GM12873 (cell line): Measurements from ENCODE around the gene CCDC138.

Source experiments
- TF ChIP-seq, protein P1 (sequence below): IDR thresholded peaks from 2 replicates; pipeline ENCODE4 v1.5.1; 2012; ENCODE audit warnings: low read depth, mild to moderate bottlenecking, moderate library complexity, low read length, control low read depth; ENCODE audit not compliant: insufficient read depth; ENCODE audit errors: missing control alignments

Gene CCDC138

DNA sequence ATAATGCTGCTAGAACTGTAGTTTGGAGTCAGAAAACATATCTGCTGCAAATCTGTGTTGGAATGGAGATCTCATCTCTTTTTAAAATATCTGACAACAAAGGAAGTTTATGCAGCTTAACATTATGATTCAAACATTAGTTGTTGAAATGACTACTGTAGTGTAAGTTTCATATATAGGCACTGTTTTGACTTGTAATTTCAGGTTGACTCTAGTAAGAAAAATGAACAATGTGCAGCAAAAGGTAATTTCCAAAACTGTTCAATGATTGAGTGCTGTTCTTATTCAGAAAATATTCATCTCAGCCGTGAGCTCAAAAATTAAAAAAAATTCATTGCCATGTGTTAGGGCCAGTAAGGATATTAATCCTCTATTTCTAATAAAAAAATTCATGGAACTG, 48.5 kb downstream of the CCDC138 start:
- TF ChIP-seq, protein P1, sequence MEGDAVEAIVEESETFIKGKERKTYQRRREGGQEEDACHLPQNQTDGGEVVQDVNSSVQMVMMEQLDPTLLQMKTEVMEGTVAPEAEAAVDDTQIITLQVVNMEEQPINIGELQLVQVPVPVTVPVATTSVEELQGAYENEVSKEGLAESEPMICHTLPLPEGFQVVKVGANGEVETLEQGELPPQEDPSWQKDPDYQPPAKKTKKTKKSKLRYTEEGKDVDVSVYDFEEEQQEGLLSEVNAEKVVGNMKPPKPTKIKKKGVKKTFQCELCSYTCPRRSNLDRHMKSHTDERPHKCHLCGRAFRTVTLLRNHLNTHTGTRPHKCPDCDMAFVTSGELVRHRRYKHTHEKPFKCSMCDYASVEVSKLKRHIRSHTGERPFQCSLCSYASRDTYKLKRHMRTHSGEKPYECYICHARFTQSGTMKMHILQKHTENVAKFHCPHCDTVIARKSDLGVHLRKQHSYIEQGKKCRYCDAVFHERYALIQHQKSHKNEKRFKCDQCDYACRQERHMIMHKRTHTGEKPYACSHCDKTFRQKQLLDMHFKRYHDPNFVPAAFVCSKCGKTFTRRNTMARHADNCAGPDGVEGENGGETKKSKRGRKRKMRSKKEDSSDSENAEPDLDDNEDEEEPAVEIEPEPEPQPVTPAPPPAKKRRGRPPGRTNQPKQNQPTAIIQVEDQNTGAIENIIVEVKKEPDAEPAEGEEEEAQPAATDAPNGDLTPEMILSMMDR, result no peak

DNA sequence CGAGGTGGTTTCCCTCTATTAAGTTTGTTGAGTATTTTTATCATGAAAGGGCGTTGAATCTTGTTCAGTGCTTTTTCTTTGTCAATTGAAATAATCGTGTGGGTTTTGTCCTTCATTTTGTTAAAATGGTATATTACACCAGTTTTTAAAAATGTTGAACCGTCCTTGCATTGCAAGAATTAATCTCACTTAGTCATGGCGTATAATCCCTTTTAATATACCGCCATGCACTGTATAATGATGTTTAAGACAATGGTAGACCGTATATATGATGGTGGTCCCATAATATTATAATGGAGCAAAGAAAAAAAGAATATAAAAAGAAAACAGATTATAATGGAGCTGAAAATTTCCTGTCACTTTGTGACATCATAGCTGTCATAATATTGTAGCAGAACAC, 50.6 kb downstream of the CCDC138 start:
- TF ChIP-seq, protein P1, result no peak

DNA sequence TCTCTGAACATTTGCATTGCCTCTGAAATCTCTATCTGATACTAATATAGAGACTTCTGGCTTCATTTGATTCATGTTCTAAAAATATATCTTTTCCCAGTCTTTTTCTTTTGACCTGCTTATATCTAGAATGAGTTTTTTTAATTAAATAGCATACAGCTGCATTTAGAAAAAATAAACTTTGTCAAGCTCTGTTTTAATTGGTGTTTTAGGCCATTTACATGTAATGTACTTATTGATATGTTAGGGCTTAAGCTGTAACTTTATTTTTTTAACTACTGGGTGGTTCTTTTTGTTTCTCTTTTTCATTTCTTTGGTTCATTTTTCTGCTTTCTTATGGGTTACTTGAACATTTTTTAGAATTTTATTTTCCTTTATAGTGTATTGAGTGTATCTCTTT, 54.9 kb downstream of the CCDC138 start:
- TF ChIP-seq, protein P1, result no peak

DNA sequence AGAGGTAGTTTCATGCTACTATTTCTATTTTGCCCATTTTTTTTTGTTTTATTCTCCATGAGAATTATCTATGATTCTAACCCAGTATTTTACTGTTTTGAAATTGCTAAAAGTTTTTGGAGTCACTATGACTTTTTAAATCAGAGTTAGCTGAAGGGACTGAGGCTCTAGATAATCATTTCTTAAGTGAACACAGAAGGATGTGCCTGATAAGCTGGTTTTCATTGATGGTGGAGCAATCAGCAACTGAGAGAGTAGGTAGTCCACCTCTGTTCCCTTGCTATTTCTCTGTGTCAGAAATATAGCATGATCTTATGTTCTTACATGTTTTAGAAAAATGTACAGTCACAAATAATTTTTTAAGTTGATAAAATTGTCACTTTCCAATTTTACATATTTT, 59.4 kb downstream of the CCDC138 start:
- TF ChIP-seq, protein P1, result no peak

DNA sequence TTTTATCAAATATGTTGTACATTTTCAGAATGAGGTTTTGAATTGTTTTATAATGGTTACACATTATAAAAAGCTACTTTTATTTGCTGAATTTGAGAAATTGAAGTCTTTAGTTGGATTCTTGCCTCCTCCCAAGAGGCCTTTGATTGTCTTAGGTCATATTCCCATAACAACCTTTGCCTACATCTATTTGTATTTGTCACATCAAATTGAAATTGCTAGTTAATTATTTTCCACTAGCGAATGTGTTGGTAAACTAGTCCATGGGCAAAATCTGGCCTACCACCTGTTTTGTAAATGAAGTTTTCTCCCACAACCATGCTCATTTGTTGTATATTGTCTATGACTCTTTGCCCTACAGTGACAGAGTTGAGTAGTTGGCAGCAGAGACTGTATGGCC, 60.4 kb downstream of the CCDC138 start:
- TF ChIP-seq, protein P1, result no peak

DNA sequence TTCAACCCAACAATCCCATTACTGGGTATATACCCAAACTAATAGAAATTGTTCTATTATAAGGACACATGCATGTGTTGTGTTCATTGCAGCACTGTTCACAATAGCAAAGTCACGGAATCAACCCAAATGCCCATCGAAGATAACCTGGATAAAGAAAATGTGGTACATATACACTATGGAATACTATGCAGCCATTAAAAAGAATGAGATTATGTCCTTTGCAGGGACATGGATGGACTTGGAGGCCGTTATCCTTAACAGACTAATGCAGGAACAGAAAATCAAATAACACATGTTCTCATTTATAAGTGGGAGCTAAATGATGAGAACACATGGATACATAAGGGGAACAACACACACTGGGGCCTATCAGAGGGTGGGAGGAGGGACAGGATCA, 65.8 kb downstream of the CCDC138 start:
- TF ChIP-seq, protein P1, result no peak

DNA sequence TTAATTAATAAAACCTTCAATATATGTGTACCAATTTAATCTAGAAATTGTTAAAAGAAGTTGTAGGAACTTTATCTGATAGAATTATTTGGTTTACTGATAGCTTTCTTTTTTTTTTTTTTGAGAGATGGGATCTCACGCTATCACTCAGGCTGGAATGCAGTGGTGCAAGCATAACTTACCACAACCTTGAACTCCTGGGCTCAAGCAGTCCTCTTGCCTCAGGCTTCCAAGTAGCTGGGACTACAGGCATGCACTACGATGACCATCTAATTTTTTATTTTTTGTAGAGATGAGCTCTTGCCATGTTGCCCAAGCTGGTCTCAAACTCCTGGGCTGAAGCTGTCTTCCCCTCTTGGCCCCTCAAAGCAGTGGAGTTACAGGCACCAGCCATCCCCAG, 66.8 kb downstream of the CCDC138 start:
- TF ChIP-seq, protein P1, result no peak
